Left lung (tissue), 10 donors: ENCODE data around the gene GON4L. TPM values are rescaled to one million over a fixed set of nuclear protein-coding genes. Genes with fewer than 3 reads are reported as not detected.
"Not testable (repeated sequence)": the region's sequence is repeated elsewhere in the genome, so short reads cannot be mapped to it uniquely, and the experiment has no call there.

ENCODE experiments used
- ATAC-seq: fragments of 200-7000 bp; cut with Tn5 transposase; one replicate; pipeline ENCODE4 v1.9.1; 2020; ENCODE audit warnings: moderate library complexity
- DNase-seq, 4 donors: peaks; one replicate each; pipeline ENCODE4 v3.0.0-alpha.2; 2013 to 2020
- H3K27ac ChIP-seq, 2 donors: fragments of 200-600 bp; sonication (generic) in 1 of 2; one replicate each; pipeline versions ENCODE4 v1.5.0 to v1.8.0; 2020 to 2021
- H3K27me3 ChIP-seq, 2 donors: fragments of 200-600 bp; sonication (generic) in 1 of 2; one replicate each; pipeline versions ENCODE4 v1.5.0 to v1.8.0; 2020 to 2021
- H3K36me3 ChIP-seq, 2 donors: fragments of 200-600 bp; sonication (generic) in 1 of 2; one replicate each; pipeline versions ENCODE4 v1.5.0 to v1.8.0; 2020 to 2021
- H3K4me1 ChIP-seq, 2 donors: fragments of 200-600 bp; one replicate each; pipeline ENCODE4 v1.8.0; 2021
- H3K4me3 ChIP-seq, 2 donors: fragments of 200-600 bp; sonication (generic) in 1 of 2; one replicate each; pipeline versions ENCODE4 v1.5.0 to v1.8.0; 2020 to 2021; ENCODE audit warnings: mild to moderate bottlenecking in 1 of 2
- H3K9me3 ChIP-seq, 2 donors: fragments of 200-600 bp; sonication (generic) in 1 of 2; one replicate each; pipeline versions ENCODE4 v1.5.0 to v1.8.0; 2020 to 2021
- intact Hi-C, 2 donors: fragments of 100-400 bp; cut with DNase I; formaldehyde crosslinking; loops; one replicate each; pipeline versions ENCODE4 v1.11.2 to v1.14.2; 2022
- polyA plus RNA-seq, 6 donors: library from polyadenylated mRNA; unstranded; fragments of 120-200 nt; gene quantifications; one replicate each; pipeline ENCODE4 v1.2.1, GENCODE V29; 2013; ENCODE audit not compliant: insufficient read length in 6 of 6
- total RNA-seq, 2 donors: library from RNA; stranded (reverse); fragmentation: NEBNext Ultra II Directional; extraction: Animal tissue kit (Norgen Biotek cat#: 25700); gene quantifications; one replicate each; pipeline ENCODE4 v1.2.1, GENCODE V29; 2021
- TF ChIP-seq, protein P1 (sequence below), 2 donors: fragments of 200-600 bp; sonication (generic) in 1 of 2; IDR thresholded peaks; one replicate each; pipeline versions ENCODE4 v1.5.0 to v1.8.0; 2021; ENCODE audit warnings: antibody characterized with exemption in 2 of 2
- donor health status: DM: no; HTN: yes; CAD: no.
- donor health status: DM: no; HTN: no; CAD: no.

Gene GON4L
- total and polyA plus RNA-seq, 8 donors: 41.8 to 74.4 (median 62.8) TPM

DNA sequence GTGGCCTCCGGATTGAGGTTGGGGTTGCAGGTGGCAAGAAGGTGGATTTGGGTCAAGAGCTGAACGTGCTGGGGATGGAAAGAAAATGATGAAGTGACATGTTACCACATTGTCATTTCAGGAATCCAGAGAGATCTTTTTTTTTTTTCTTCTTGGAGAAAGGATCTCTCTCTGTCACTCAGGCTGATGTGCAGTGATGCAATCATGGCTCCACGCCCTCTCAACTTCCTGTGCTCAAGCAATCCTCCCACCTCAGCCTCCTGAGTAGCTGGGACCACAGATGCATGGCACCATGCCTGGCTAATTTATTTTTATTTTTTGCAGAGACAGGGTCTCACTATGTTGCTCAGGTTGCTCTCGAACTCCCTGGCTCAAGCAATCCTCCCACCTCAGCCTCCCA lies 80.6 kb downstream of the GON4L start:
- intact Hi-C loops: no loop called here
- no peak overlapping the region for H3K4me3 ChIP-seq
- H3K27me3 ChIP-seq: no peaks in the 10 kb centered on the region
- no peaks in the 10 kb centered on the region for H3K4me1 ChIP-seq
- TF ChIP-seq, protein P1, sequence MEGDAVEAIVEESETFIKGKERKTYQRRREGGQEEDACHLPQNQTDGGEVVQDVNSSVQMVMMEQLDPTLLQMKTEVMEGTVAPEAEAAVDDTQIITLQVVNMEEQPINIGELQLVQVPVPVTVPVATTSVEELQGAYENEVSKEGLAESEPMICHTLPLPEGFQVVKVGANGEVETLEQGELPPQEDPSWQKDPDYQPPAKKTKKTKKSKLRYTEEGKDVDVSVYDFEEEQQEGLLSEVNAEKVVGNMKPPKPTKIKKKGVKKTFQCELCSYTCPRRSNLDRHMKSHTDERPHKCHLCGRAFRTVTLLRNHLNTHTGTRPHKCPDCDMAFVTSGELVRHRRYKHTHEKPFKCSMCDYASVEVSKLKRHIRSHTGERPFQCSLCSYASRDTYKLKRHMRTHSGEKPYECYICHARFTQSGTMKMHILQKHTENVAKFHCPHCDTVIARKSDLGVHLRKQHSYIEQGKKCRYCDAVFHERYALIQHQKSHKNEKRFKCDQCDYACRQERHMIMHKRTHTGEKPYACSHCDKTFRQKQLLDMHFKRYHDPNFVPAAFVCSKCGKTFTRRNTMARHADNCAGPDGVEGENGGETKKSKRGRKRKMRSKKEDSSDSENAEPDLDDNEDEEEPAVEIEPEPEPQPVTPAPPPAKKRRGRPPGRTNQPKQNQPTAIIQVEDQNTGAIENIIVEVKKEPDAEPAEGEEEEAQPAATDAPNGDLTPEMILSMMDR (IDR thresholded peaks at IDR 0.05): no peak
- H3K36me3 ChIP-seq: peaks cover 0 to 96% of the 10 kb centered on the region in 2 donors
- no peaks in the 10 kb centered on the region for H3K9me3 ChIP-seq
- DNase-seq: no peak
- no peak for ATAC-seq
- no peak overlapping the region for H3K27ac ChIP-seq

DNA sequence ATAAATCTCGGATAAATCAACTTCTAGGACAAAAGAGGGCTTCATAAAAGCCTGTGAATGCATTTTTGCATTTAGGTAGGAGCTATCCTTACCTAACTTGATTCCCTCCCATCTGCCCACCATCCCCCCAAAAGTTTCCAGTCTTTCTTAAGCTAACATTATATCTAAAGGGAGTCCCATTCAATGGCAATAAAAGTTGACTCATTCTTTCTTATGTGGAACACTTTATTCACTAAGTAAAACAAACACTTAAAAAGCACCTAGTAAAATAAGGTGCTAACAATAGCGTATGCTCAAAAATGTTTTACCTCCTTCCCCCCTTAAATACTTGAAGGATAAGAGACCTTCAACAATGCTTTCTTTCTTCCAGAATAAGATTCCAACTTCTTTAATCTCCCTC lies 83.8 kb downstream of the GON4L start:
- Histone ChIP-seq H3K27ac (peak overlapping the region in 1 of 2 donors; percentile 73), H3K9me3 (no peaks in the 10 kb centered on the region), H3K36me3 (peaks cover 4 to 98% of the 10 kb centered on the region in 2 donors), H3K4me1 (no peaks in the 10 kb centered on the region), H3K27me3 (no peaks in the 10 kb centered on the region), H3K4me3 (no peak overlapping the region)
- DNase-seq (peak in 1 of 4 donors; percentile 3), ATAC-seq (peak; percentile 90)
- TF ChIP-seq, protein P1 (IDR thresholded peaks at IDR 0.05): no peak
- intact Hi-C loops: no loop called here

DNA sequence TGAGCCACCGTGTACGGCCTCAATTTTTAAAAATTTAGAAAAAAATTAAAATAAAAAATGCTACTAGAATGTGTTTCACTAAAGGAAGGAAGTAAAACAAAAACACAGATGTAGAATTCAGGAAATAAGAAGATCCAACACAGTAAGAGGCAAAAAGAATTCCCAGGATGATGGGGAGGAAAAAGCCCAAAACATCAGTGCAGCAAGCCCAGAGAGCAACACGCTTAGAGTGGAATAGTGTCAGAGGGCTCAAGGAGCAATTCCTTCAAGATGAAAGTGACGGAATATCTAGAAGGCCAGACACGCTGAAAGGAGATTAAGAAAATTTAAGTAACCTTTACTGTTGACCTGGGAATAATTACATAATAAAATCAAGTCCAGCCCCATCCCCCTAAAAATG lies 87.8 kb downstream of the GON4L start:
- no peak for ATAC-seq
- intact Hi-C loops: no loop called here
- peaks cover 4 to 96% of the 10 kb centered on the region in 2 donors for H3K36me3 ChIP-seq

DNA sequence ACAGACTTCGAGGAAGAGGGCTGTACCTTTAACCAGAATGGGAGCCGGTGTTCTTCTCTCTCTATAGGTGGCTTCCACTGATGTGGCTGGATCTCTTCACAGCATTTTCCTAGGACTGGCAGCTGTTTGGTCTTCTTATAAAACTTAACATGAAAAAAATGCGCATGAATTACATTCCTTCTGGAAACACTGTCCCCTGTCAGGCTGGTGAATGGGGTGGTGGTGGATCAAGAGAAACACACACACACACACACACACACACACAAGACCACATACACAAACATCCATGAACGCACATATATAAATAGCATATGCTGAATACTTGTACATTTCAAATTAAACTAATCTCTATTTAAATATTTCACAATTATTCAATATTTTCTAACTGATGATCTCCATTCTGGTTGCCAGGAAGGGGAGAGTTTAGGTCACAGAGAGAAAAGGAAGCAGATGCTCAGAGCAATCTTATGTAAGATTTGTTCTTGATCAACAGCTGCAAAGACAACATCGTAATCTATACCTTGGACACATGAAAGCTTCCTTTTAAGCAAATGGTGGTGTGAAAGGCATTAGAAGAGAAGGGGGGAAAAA lies 89.5 kb downstream of the GON4L start:
- ATAC-seq, H3K4me3 ChIP-seq, DNase-seq, H3K27me3 ChIP-seq, intact Hi-C loops, H3K27ac ChIP-seq, H3K9me3 ChIP-seq: not testable (repeated sequence)
- Histone ChIP-seq H3K4me1 (peaks cover 0 to 28% of the 10 kb centered on the region in 2 donors), H3K36me3 (peaks cover 4 to 92% of the 10 kb centered on the region in 2 donors)

More for the DNA sequence above, 87.8 kb downstream of the GON4L start:
- DNase-seq: no peak
- Histone ChIP-seq H3K4me1 (peaks cover 0 to 10% of the 10 kb centered on the region in 2 donors), H3K9me3 (no peaks in the 10 kb centered on the region), H3K27me3 (no peaks in the 10 kb centered on the region), H3K27ac (no peak overlapping the region), H3K4me3 (no peak overlapping the region)
- TF ChIP-seq, protein P1 (IDR thresholded peaks at IDR 0.05): no peak

DNA sequence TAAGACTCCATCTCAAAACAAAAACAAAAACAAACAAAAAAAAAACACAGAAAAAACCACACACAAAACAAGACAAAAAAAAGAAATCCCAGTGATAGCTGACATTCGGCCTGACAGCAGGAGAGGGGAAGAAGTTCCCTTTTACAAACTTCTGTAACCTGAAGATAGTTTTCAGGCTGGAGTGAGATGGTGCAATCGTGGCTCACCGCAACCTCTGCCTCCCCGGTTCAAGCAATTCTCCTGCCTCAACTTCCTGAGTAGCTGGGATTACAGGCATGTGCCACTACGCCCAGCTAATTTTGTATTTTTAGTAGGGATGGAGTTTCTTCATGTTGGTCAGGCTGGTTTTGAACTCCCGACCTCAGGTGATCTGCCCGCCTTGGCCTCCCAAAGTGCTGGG lies 93.0 kb downstream of the GON4L start:
- H3K4me3 ChIP-seq, ATAC-seq, H3K27me3 ChIP-seq, intact Hi-C loops, DNase-seq, H3K9me3 ChIP-seq: not testable (repeated sequence)
- Histone ChIP-seq H3K4me1 (peaks cover 0 to 35% of the 10 kb centered on the region in 2 donors), H3K36me3 (peaks cover 4 to 92% of the 10 kb centered on the region in 2 donors), H3K27ac (peak overlapping the region in 1 of 2 donors; percentile 53)

DNA sequence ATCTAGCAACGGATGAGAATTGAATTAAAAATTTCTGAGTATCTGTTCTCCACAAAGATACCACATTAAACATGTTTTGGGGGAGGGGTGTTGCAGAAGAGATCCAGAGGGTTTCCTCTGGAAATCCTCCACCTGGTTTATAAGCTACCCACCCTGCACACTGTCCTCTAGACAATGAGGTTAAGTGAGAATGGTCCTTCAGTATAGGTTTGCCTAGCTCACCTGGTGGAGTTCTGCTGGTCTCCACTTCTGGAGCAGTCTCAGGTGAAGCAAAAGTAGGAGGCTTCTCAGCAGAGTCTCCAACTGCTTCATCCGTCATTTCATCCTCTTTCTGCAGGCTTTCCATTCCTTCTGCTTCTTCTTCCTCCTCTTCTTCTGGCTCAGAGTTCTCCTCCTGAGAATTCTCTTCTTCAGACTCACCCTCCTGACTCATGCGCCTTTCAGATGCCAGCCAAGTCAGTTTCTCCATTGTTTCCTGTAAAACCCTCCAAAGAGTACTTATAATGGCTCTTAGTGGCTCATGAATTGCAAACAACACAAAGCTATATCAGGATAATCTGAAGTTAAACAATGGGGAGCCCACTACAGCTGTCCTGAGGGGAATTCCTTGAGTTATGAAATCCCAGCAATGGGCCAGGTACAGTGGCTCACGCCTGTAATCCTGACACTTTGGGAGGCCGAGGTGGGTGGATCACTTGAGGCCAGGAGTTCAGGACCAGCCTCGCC lies 93.8 kb downstream of the GON4L start:
- H3K27me3 ChIP-seq, H3K9me3 ChIP-seq, H3K4me3 ChIP-seq, intact Hi-C loops: not testable (repeated sequence)
- Histone ChIP-seq H3K36me3 (peaks cover 0 to 92% of the 10 kb centered on the region in 2 donors), H3K27ac (peak overlapping the region; percentile 33 to 53), H3K4me1 (peaks cover 0 to 35% of the 10 kb centered on the region in 2 donors)
- peak in 3 of 4 donors; percentile 5 to 68 (median 12) for DNase-seq
- ATAC-seq: peak; percentile 92
